Measurements from ENCODE around the gene CACNA1C.

The CACNA1C gene

GRCh38 chr12:2429032-2429431 lies 376.2 kb downstream of the CACNA1C start:
- Histone ChIP-seq H3K27me3 (no peaks in the 10 kb centered on the region), H3K4me3 (ENCODE audit: low read depth, low read length) (no peak overlapping the region)
- DNase-seq: peak; percentile 68

GRCh38 chr12:2431810-2432209 lies 379.0 kb downstream of the CACNA1C start:
- Histone ChIP-seq H3K36me3 (no peaks in the 10 kb centered on the region), H3K4me1 (peaks cover 19% of the 10 kb centered on the region), H3K9me3 (no peaks in the 10 kb centered on the region), H3K27me3 (no peaks in the 10 kb centered on the region), H3K4me3 (ENCODE audit: low read depth, low read length) (no peak overlapping the region)
- no peak for TF ChIP-seq CTCF (IDR thresholded peaks at IDR 0.05; ENCODE audit: low read depth, low read length)
- DNase-seq: no peak

More at GRCh38 chr12:2429032-2429431, 376.2 kb downstream of the CACNA1C start:
- no peaks in the 10 kb centered on the region for H3K9me3 ChIP-seq
- no peaks in the 10 kb centered on the region for H3K36me3 ChIP-seq
- H3K4me1 ChIP-seq: peaks cover 19% of the 10 kb centered on the region
- no peak for TF ChIP-seq CTCF (IDR thresholded peaks at IDR 0.05; ENCODE audit: low read depth, low read length)

- no peaks in the 10 kb centered on the region; the same call in 1 of the 2 replicates for H3K9me3 ChIP-seq
- peaks cover 19% of the 10 kb centered on the region for H3K4me1 ChIP-seq
- H3K27me3 ChIP-seq: no peaks in the 10 kb centered on the region
- DNase-seq: no peak
- TF ChIP-seq CTCF (IDR thresholded peaks at IDR 0.05; ENCODE audit: low read depth, low read length): no peak
- no peak overlapping the region for H3K4me3 ChIP-seq (ENCODE audit: low read depth, low read length)
- no peaks in the 10 kb centered on the region for H3K36me3 ChIP-seq
Measured at GRCh38 chr12:2432856-2433255, 380.1 kb downstream of the CACNA1C start.

- no peaks in the 10 kb centered on the region for H3K27me3 ChIP-seq
- no peaks in the 10 kb centered on the region; the same call in 1 of the 2 replicates for H3K9me3 ChIP-seq
- H3K36me3 ChIP-seq: no peaks in the 10 kb centered on the region
- no peak for DNase-seq
- no peak overlapping the region for H3K4me3 ChIP-seq (ENCODE audit: low read depth, low read length)
- no peaks in the 10 kb centered on the region for H3K4me1 ChIP-seq
- TF ChIP-seq CTCF (IDR thresholded peaks at IDR 0.05; ENCODE audit: low read depth, low read length): no peak
Measured at GRCh38 chr12:2435511-2435910, 382.7 kb downstream of the CACNA1C start.

- Histone ChIP-seq H3K4me3 (ENCODE audit: low read depth, low read length) (no peak overlapping the region), H3K36me3 (no peaks in the 10 kb centered on the region), H3K4me1 (no peaks in the 10 kb centered on the region), H3K9me3 (no peaks in the 10 kb centered on the region; the same call in 1 of the 2 replicates), H3K27me3 (no peaks in the 10 kb centered on the region)
- TF ChIP-seq CTCF (IDR thresholded peaks at IDR 0.05; ENCODE audit: low read depth, low read length): no peak
- DNase-seq: no peak
Measured at GRCh38 chr12:2439332-2440100, 386.7 kb downstream of the CACNA1C start.

- Histone ChIP-seq H3K9me3 (no peaks in the 10 kb centered on the region; the same call in 1 of the 2 replicates), H3K4me3 (ENCODE audit: low read depth, low read length) (no peak overlapping the region), H3K4me1 (no peaks in the 10 kb centered on the region), H3K36me3 (no peaks in the 10 kb centered on the region), H3K27me3 (no peaks in the 10 kb centered on the region)
- no peak for DNase-seq
- TF ChIP-seq CTCF (IDR thresholded peaks at IDR 0.05; ENCODE audit: low read depth, low read length): no peak
Measured at GRCh38 chr12:2443776-2444175, 391.0 kb downstream of the CACNA1C start.
